ENCODE results near the gene MAP3K2.

MAP3K2 gene

DNA sequence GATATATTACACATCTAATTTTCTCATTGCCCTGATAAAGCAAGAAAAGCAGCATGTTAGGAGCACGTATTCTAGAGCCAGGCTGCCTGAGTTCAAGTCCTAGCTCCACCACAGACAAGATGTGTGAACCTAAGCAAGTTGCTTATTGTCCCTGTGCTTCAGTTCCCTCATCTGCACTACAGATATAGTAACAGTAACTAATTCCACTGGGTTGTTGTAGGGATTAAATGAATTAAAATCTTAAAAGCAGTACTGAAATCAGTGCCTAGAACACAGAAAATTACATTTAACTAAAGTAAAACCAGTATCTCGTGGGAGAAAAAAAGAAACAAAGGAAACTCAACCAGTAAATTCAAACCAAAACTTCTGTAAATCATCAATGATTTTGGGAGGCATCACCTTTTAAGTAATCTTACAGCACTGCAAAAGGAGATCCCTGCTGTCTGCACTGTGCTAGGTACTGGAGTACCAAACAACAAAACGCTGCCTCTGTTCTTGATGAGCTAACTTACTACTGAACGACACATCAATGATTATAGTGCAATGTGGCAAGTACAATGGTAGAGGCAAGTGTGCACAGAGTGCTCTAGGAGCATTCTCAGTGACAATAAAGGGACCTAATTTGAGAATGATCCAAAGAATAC is 7.9 kb downstream of the MAP3K2 start:
- Histone ChIP-seq H2BK5ac (ENCODE audit: low read length) (no peak overlapping the region), H4K91ac (ENCODE audit: low read depth, low read length, poor library complexity) (no peak overlapping the region), H3K18ac (ENCODE audit: low read length) (no peak overlapping the region), H3K4me1 (ENCODE audit: control insufficient read depth in 2 of 2, insufficient read depth in 1 of 2, low read depth in 1 of 2, low read length in 2 of 2) (no peaks in the 10 kb centered on the region), H3K36me3 (replicated peaks in 1 of 2; ENCODE audit: control insufficient read depth in 2 of 2, insufficient read depth in 2 of 2, low read length in 2 of 2) (peaks cover 0 to 7% of the 10 kb centered on the region in 2 donors), H2BK120ac (ENCODE audit: low read depth, low read length) (no peak overlapping the region), H3K4me3 (ENCODE audit: low read length in 2 of 2) (no peak overlapping the region), H2AK5ac (ENCODE audit: low read depth, low read length) (no peak overlapping the region), H4K8ac (ENCODE audit: low read depth, low read length) (no peak overlapping the region), H3K4me2 (ENCODE audit: insufficient read depth, low read length, poor library complexity, severe bottlenecking) (no peak overlapping the region), H3K23ac (ENCODE audit: low read depth, low read length, poor library complexity) (no peak overlapping the region), H2BK15ac (ENCODE audit: low read length) (no peak overlapping the region), H3K27ac (replicated peaks; ENCODE audit: low read length) (no peak overlapping the region), H3K27me3 (ENCODE audit: control insufficient read depth in 3 of 3, insufficient read depth in 3 of 3, low read depth in 1 of 3, low read length in 3 of 3) (no peaks in the 10 kb centered on the region), H3K4ac (ENCODE audit: low read length) (no peak overlapping the region), H3K14ac (ENCODE audit: low read length) (no peak overlapping the region), H2AFZ (ENCODE audit: low read length) (no peak overlapping the region), H3K9me3 (replicated peaks in 1 of 2; ENCODE audit: control insufficient read depth in 2 of 2, insufficient read depth in 1 of 2, low read depth in 1 of 2, low read length in 2 of 2) (peaks cover 8 to 31% of the 10 kb centered on the region in 2 donors), H2BK12ac (ENCODE audit: low read length) (no peak overlapping the region), H3K9ac (ENCODE audit: low read depth, low read length, poor library complexity) (no peak overlapping the region), H3K79me1 (ENCODE audit: low read depth, low read length) (peaks cover 8% of the 10 kb centered on the region)
- no peak for DNase-seq (ENCODE audit: low spot score)
- no CpG with 5 or more reads among the region's 4 CpGs for WGBS, 2 donors (ENCODE audit: extremely low coverage in 2 of 2, insufficient read length in 2 of 2, insufficient replicate concordance in 1 of 2)

DNA sequence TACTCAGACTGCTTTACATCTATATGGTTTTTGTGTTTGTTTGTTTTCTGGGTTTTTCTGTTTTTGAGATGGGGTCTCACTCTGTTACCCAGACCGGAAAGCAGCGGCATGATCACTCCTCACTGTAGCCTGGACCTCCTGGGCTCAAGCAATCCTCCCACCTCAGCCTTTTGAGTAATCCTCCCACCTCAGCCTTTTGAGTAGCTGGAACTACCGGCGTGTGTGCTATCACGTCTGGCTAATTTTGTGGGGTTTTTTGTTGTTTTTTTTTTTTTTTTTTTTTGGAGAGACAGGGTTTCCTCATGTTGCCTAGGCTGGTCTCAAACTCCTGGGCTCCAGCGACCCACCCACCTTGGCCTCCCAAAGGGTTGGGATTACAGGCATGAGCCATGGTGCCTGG is 9.1 kb downstream of the MAP3K2 start:
- Histone ChIP-seq H2BK15ac (ENCODE audit: low read length) (no peak overlapping the region), H2BK120ac (ENCODE audit: low read depth, low read length) (no peak overlapping the region), H3K79me1 (ENCODE audit: low read depth, low read length) (peaks cover 8% of the 10 kb centered on the region), H3K18ac (ENCODE audit: low read length) (no peak overlapping the region), H3K23ac (ENCODE audit: low read depth, low read length, poor library complexity) (no peak overlapping the region), H3K27me3 (ENCODE audit: control insufficient read depth in 3 of 3, insufficient read depth in 3 of 3, low read depth in 1 of 3, low read length in 3 of 3) (no peaks in the 10 kb centered on the region), H3K14ac (ENCODE audit: low read length) (no peak overlapping the region), H2BK5ac (ENCODE audit: low read length) (no peak overlapping the region), H3K4me1 (ENCODE audit: control insufficient read depth in 2 of 2, insufficient read depth in 1 of 2, low read depth in 1 of 2, low read length in 2 of 2) (no peaks in the 10 kb centered on the region), H3K4me2 (ENCODE audit: insufficient read depth, low read length, poor library complexity, severe bottlenecking) (no peak overlapping the region), H2BK12ac (ENCODE audit: low read length) (no peak overlapping the region), H4K8ac (ENCODE audit: low read depth, low read length) (no peak overlapping the region), H3K27ac (replicated peaks; ENCODE audit: low read length) (no peak overlapping the region), H3K9ac (ENCODE audit: low read depth, low read length, poor library complexity) (no peak overlapping the region), H3K36me3 (replicated peaks in 1 of 2; ENCODE audit: control insufficient read depth in 2 of 2, insufficient read depth in 2 of 2, low read length in 2 of 2) (peaks cover 0 to 4% of the 10 kb centered on the region in 2 donors), H3K9me3 (replicated peaks in 1 of 2; ENCODE audit: control insufficient read depth in 2 of 2, insufficient read depth in 1 of 2, low read depth in 1 of 2, low read length in 2 of 2) (peaks cover 8 to 38% of the 10 kb centered on the region in 2 donors), H2AFZ (ENCODE audit: low read length) (no peak overlapping the region), H4K91ac (ENCODE audit: low read depth, low read length, poor library complexity) (no peak overlapping the region), H3K4me3 (ENCODE audit: low read length in 2 of 2) (no peak overlapping the region), H3K4ac (ENCODE audit: low read length) (no peak overlapping the region), H2AK5ac (ENCODE audit: low read depth, low read length) (no peak overlapping the region)
- DNase-seq (ENCODE audit: low spot score): no peak
- WGBS, 2 donors (ENCODE audit: extremely low coverage in 2 of 2, insufficient read length in 2 of 2, insufficient replicate concordance in 1 of 2): no CpG with 5 or more reads among the region's 6 CpGs

DNA sequence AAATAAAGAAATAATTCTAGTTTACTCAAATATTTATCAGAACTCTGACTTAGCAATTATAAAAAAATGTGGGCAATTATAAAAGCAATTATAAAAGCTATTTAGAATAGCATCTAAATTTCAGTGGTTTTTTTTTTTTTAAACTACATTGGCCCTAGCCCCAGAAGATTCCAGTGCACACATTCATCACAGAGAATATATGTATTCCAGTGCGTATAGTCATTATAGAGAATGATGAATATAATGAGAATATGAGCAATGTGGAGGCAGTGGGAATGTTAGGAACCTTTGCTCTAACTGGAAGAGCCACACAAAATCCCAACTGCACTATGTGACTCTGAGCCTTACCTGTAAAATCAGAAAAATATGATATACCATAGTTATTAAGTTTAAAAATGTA is 10.5 kb downstream of the MAP3K2 start:
- Histone ChIP-seq H3K23ac (ENCODE audit: low read depth, low read length, poor library complexity) (no peak overlapping the region), H3K27me3 (ENCODE audit: control insufficient read depth in 3 of 3, insufficient read depth in 3 of 3, low read depth in 1 of 3, low read length in 3 of 3) (no peaks in the 10 kb centered on the region), H3K27ac (replicated peaks; ENCODE audit: low read length) (no peak overlapping the region), H2BK15ac (ENCODE audit: low read length) (no peak overlapping the region), H3K4ac (ENCODE audit: low read length) (no peak overlapping the region), H3K9ac (ENCODE audit: low read depth, low read length, poor library complexity) (no peak overlapping the region), H3K18ac (ENCODE audit: low read length) (no peak overlapping the region), H4K91ac (ENCODE audit: low read depth, low read length, poor library complexity) (no peak overlapping the region), H4K8ac (ENCODE audit: low read depth, low read length) (no peak overlapping the region), H3K4me2 (ENCODE audit: insufficient read depth, low read length, poor library complexity, severe bottlenecking) (no peak overlapping the region), H3K4me3 (ENCODE audit: low read length in 2 of 2) (no peak overlapping the region), H2BK12ac (ENCODE audit: low read length) (no peak overlapping the region), H3K4me1 (ENCODE audit: control insufficient read depth in 2 of 2, insufficient read depth in 1 of 2, low read depth in 1 of 2, low read length in 2 of 2) (no peaks in the 10 kb centered on the region), H3K14ac (ENCODE audit: low read length) (no peak overlapping the region), H3K9me3 (replicated peaks in 1 of 2; ENCODE audit: control insufficient read depth in 2 of 2, insufficient read depth in 1 of 2, low read depth in 1 of 2, low read length in 2 of 2) (peaks cover 11 to 49% of the 10 kb centered on the region in 2 donors), H2BK120ac (ENCODE audit: low read depth, low read length) (no peak overlapping the region), H2AFZ (ENCODE audit: low read length) (no peak overlapping the region), H3K79me1 (ENCODE audit: low read depth, low read length) (peaks cover 5% of the 10 kb centered on the region), H2BK5ac (ENCODE audit: low read length) (no peak overlapping the region), H3K36me3 (replicated peaks in 1 of 2; ENCODE audit: control insufficient read depth in 2 of 2, insufficient read depth in 2 of 2, low read length in 2 of 2) (peaks cover 0 to 4% of the 10 kb centered on the region in 2 donors), H2AK5ac (ENCODE audit: low read depth, low read length) (no peak overlapping the region)
- DNase-seq (ENCODE audit: low spot score): no peak
- WGBS, 2 donors (ENCODE audit: extremely low coverage in 2 of 2, insufficient read length in 2 of 2, insufficient replicate concordance in 1 of 2): 100% methylated on average over 1 of the region's 1 CpG; no CpG with 5 or more reads in 1 of the 2 donors

DNA sequence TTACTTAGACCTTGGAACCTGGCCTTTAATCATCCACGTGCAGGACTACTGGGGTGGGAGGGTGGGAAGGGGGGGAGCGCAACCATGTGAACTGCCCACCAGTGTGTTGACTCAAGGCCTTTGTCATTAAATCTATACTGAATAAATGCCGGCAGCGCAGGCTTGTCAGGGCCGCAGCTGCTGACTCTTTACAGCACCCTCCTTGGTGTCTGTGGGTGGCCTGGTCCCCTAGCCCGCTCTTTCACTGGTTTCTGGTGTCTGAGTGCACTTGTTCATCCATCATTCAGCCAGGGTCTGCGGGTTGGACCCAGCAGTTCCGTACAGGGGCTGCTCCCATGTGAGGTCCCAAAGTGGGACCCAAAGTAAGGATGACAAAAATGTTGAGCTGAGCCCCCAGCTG is 11.5 kb downstream of the MAP3K2 start:
- Histone ChIP-seq H3K18ac (ENCODE audit: low read length) (no peak overlapping the region), H4K8ac (ENCODE audit: low read depth, low read length) (no peak overlapping the region), H2BK5ac (ENCODE audit: low read length) (no peak overlapping the region), H2BK120ac (ENCODE audit: low read depth, low read length) (no peak overlapping the region), H3K4me2 (ENCODE audit: insufficient read depth, low read length, poor library complexity, severe bottlenecking) (no peak overlapping the region), H3K27me3 (ENCODE audit: control insufficient read depth in 3 of 3, insufficient read depth in 3 of 3, low read depth in 1 of 3, low read length in 3 of 3) (no peaks in the 10 kb centered on the region), H3K9ac (ENCODE audit: low read depth, low read length, poor library complexity) (no peak overlapping the region), H4K91ac (ENCODE audit: low read depth, low read length, poor library complexity) (no peak overlapping the region), H3K4ac (ENCODE audit: low read length) (no peak overlapping the region), H2AFZ (ENCODE audit: low read length) (no peak overlapping the region), H2BK12ac (ENCODE audit: low read length) (no peak overlapping the region), H3K9me3 (replicated peaks in 1 of 2; ENCODE audit: control insufficient read depth in 2 of 2, insufficient read depth in 1 of 2, low read depth in 1 of 2, low read length in 2 of 2) (peaks cover 12 to 52% of the 10 kb centered on the region in 2 donors), H2BK15ac (ENCODE audit: low read length) (no peak overlapping the region), H2AK5ac (ENCODE audit: low read depth, low read length) (no peak overlapping the region), H3K4me1 (ENCODE audit: control insufficient read depth in 2 of 2, insufficient read depth in 1 of 2, low read depth in 1 of 2, low read length in 2 of 2) (no peaks in the 10 kb centered on the region), H3K4me3 (ENCODE audit: low read length in 2 of 2) (peak overlapping the region in 1 of 2 donors; percentile 50), H3K27ac (replicated peaks; ENCODE audit: low read length) (no peak overlapping the region), H3K79me1 (ENCODE audit: low read depth, low read length) (peaks cover 5% of the 10 kb centered on the region), H3K36me3 (replicated peaks in 1 of 2; ENCODE audit: control insufficient read depth in 2 of 2, insufficient read depth in 2 of 2, low read length in 2 of 2) (peaks cover 0 to 4% of the 10 kb centered on the region in 2 donors), H3K23ac (ENCODE audit: low read depth, low read length, poor library complexity) (no peak overlapping the region), H3K14ac (ENCODE audit: low read length) (no peak overlapping the region)
- no peak for DNase-seq (ENCODE audit: low spot score)
- no CpG with 5 or more reads among the region's 8 CpGs for WGBS, 2 donors (ENCODE audit: extremely low coverage in 2 of 2, insufficient read length in 2 of 2, insufficient replicate concordance in 1 of 2)
